Duodenal mucosa (tissue), 2 donors: ENCODE data around the gene GRB10.

Experiments used
- H3K27ac ChIP-seq: one replicate; pipeline ENCODE4 v1.7.0; 2013; ENCODE audit warnings: low read depth, low read length
- H3K27me3 ChIP-seq, 2 donors: one replicate each; pipeline ENCODE4 v1.7.0; 2013; ENCODE audit warnings: low read length in 2 of 2, control low read depth in 1 of 2; ENCODE audit not compliant: insufficient read depth in 2 of 2, control insufficient read depth in 1 of 2
- H3K36me3 ChIP-seq, 2 donors: one replicate each; pipeline ENCODE4 v1.7.0; 2013; ENCODE audit warnings: low read length in 2 of 2, control low read depth in 1 of 2; ENCODE audit not compliant: insufficient read depth in 2 of 2, control insufficient read depth in 1 of 2
- H3K4me1 ChIP-seq, 2 donors: one replicate each; pipeline ENCODE4 v1.7.0; 2013; ENCODE audit warnings: low read length in 2 of 2, control low read depth in 1 of 2; ENCODE audit not compliant: insufficient read depth in 2 of 2, control insufficient read depth in 1 of 2
- H3K4me3 ChIP-seq, 2 donors: one replicate each; pipeline ENCODE4 v1.7.0; 2013; ENCODE audit warnings: low read length in 2 of 2, low read depth in 1 of 2
- H3K9ac ChIP-seq, 2 donors: one replicate each; pipeline ENCODE4 v1.7.0; 2013; ENCODE audit warnings: low read length in 2 of 2, low read depth in 1 of 2
- H3K9me3 ChIP-seq, 2 donors: one replicate each; pipeline ENCODE4 v1.7.0; 2013; ENCODE audit warnings: low read length in 2 of 2, control low read depth in 1 of 2; ENCODE audit not compliant: control insufficient read depth in 1 of 2

The GRB10 gene

GRCh38 chr7:50699143-50699542, 83.6 kb downstream of the GRB10 start:
- H3K4me3 ChIP-seq = no peak overlapping the region
- no peaks in the 10 kb centered on the region for H3K27me3 ChIP-seq
- peaks cover 3 to 9% of the 10 kb centered on the region in 2 donors for H3K36me3 ChIP-seq
- no peak overlapping the region for H3K27ac ChIP-seq
- H3K4me1 ChIP-seq = peaks cover 10 to 13% of the 10 kb centered on the region in 2 donors
- no peak overlapping the region for H3K9ac ChIP-seq
- H3K9me3 ChIP-seq = no peaks in the 10 kb centered on the region

GRCh38 chr7:50697748-50698147, 84.9 kb downstream of the GRB10 start:
- Histone ChIP-seq H3K27me3 (no peaks in the 10 kb centered on the region), H3K27ac (no peak overlapping the region), H3K4me1 (peaks cover 10 to 17% of the 10 kb centered on the region in 2 donors), H3K36me3 (peaks cover 3 to 9% of the 10 kb centered on the region in 2 donors), H3K4me3 (peak overlapping the region in 1 of 2 donors; percentile 18), H3K9me3 (no peaks in the 10 kb centered on the region), H3K9ac (no peak overlapping the region)

- Histone ChIP-seq H3K4me1 (peaks cover 10 to 17% of the 10 kb centered on the region in 2 donors), H3K9ac (no peak overlapping the region), H3K36me3 (peaks cover 0 to 8% of the 10 kb centered on the region in 2 donors), H3K4me3 (peak overlapping the region in 1 of 2 donors; percentile 18), H3K27ac (no peak overlapping the region), H3K27me3 (no peaks in the 10 kb centered on the region), H3K9me3 (no peaks in the 10 kb centered on the region)
Measured at GRCh38 chr7:50696810-50697582, 85.7 kb downstream of the GRB10 start.

GRCh38 chr7:50695026-50695425, 87.7 kb downstream of the GRB10 start:
- Histone ChIP-seq H3K9me3 (no peaks in the 10 kb centered on the region), H3K4me1 (peaks cover 10 to 17% of the 10 kb centered on the region in 2 donors), H3K27me3 (no peaks in the 10 kb centered on the region), H3K36me3 (no peaks in the 10 kb centered on the region), H3K27ac (no peak overlapping the region), H3K9ac (no peak overlapping the region), H3K4me3 (no peak overlapping the region)

GRCh38 chr7:50693455-50694130, 89.1 kb downstream of the GRB10 start:
- Histone ChIP-seq H3K4me3 (no peak overlapping the region), H3K36me3 (no peaks in the 10 kb centered on the region), H3K9ac (no peak overlapping the region), H3K27ac (no peak overlapping the region), H3K4me1 (peaks cover 10 to 15% of the 10 kb centered on the region in 2 donors), H3K27me3 (no peaks in the 10 kb centered on the region), H3K9me3 (no peaks in the 10 kb centered on the region)

GRCh38 chr7:50690541-50691011, 92.1 kb downstream of the GRB10 start:
- peaks cover 0 to 7% of the 10 kb centered on the region in 2 donors for H3K4me1 ChIP-seq
- H3K27me3 ChIP-seq = no peaks in the 10 kb centered on the region
- H3K4me3 ChIP-seq = no peak overlapping the region
- no peaks in the 10 kb centered on the region for H3K9me3 ChIP-seq
- no peak overlapping the region for H3K9ac ChIP-seq
- H3K36me3 ChIP-seq = peaks cover 0 to 5% of the 10 kb centered on the region in 2 donors
- no peak overlapping the region for H3K27ac ChIP-seq

GRCh38 chr7:50688226-50688590, 94.5 kb downstream of the GRB10 start:
- H3K27ac ChIP-seq = no peak overlapping the region
- H3K9me3 ChIP-seq = no peaks in the 10 kb centered on the region
- H3K4me3 ChIP-seq = no peak overlapping the region
- H3K9ac ChIP-seq = no peak overlapping the region
- H3K27me3 ChIP-seq = no peaks in the 10 kb centered on the region
- peaks cover 13 to 16% of the 10 kb centered on the region in 2 donors for H3K4me1 ChIP-seq
- H3K36me3 ChIP-seq = peaks cover 0 to 5% of the 10 kb centered on the region in 2 donors

- H3K36me3 ChIP-seq = peaks cover 0 to 5% of the 10 kb centered on the region in 2 donors
- no peak overlapping the region for H3K9ac ChIP-seq
- H3K9me3 ChIP-seq = no peaks in the 10 kb centered on the region
- no peaks in the 10 kb centered on the region for H3K27me3 ChIP-seq
- no peak overlapping the region for H3K27ac ChIP-seq
- H3K4me3 ChIP-seq = no peak overlapping the region
- H3K4me1 ChIP-seq = peaks cover 13 to 16% of the 10 kb centered on the region in 2 donors
Measured at GRCh38 chr7:50687575-50688225, 95.0 kb downstream of the GRB10 start.

- H3K27ac ChIP-seq = no peak overlapping the region
- H3K9me3 ChIP-seq = no peaks in the 10 kb centered on the region
- no peak overlapping the region for H3K4me3 ChIP-seq
- peaks cover 16 to 20% of the 10 kb centered on the region in 2 donors for H3K4me1 ChIP-seq
- H3K36me3 ChIP-seq = peaks cover 0 to 5% of the 10 kb centered on the region in 2 donors
- H3K9ac ChIP-seq = no peak overlapping the region
- no peaks in the 10 kb centered on the region for H3K27me3 ChIP-seq
Measured at GRCh38 chr7:50687096-50687495, 95.6 kb downstream of the GRB10 start.
